IPS-11a (cell line): Measurements from ENCODE around the gene HYAL1.
"Not testable (repeated sequence)": the region's sequence is repeated elsewhere in the genome, so short reads cannot be mapped to it uniquely, and the experiment has no call there.

ENCODE experiments used
- H3K4me3 ChIP-seq: one replicate; pipeline ENCODE4 v1.5.1; 2013; ENCODE audit warnings: low read depth, low read length, control low read depth

HYAL1 gene

GRCh38 chr3:50319894-50320625 is 16.7 kb upstream of the HYAL1 start:
- peak overlapping the region; percentile 82 for H3K4me3 ChIP-seq

- no peak overlapping the region for H3K4me3 ChIP-seq
Observed at GRCh38 chr3:50319181-50319893, 16.0 kb upstream of the HYAL1 start.

GRCh38 chr3:50318615-50319014 is 15.2 kb upstream of the HYAL1 start:
- H3K4me3 ChIP-seq, result no peak overlapping the region

GRCh38 chr3:50318163-50318562 is 14.8 kb upstream of the HYAL1 start:
- no peak overlapping the region for H3K4me3 ChIP-seq

GRCh38 chr3:50317300-50317699 is 13.9 kb upstream of the HYAL1 start:
- no peak overlapping the region for H3K4me3 ChIP-seq

- H3K4me3 ChIP-seq, result no peak overlapping the region
Observed at GRCh38 chr3:50316657-50317242, 13.4 kb upstream of the HYAL1 start.

- no peak overlapping the region for H3K4me3 ChIP-seq
Observed at GRCh38 chr3:50314816-50315215, 11.4 kb upstream of the HYAL1 start.

GRCh38 chr3:50314342-50314741 is 11.0 kb upstream of the HYAL1 start:
- no peak overlapping the region for H3K4me3 ChIP-seq

GRCh38 chr3:50312041-50312440 is 8.7 kb upstream of the HYAL1 start:
- not testable (repeated sequence) for H3K4me3 ChIP-seq

GRCh38 chr3:50304601-50305000 is 1.2 kb upstream of the HYAL1 start:
- H3K4me3 ChIP-seq, result no peak overlapping the region

GRCh38 chr3:50302095-50303012 is 1.0 kb downstream of the HYAL1 start:
- no peak overlapping the region for H3K4me3 ChIP-seq

- H3K4me3 ChIP-seq, result no peak overlapping the region
Observed at GRCh38 chr3:50300681-50301254, 2.6 kb downstream of the HYAL1 start.

- H3K4me3 ChIP-seq, result peak overlapping the region; percentile 10
Observed at GRCh38 chr3:50299929-50300680, 3.3 kb downstream of the HYAL1 start.

GRCh38 chr3:50299638-50299928 is 3.8 kb downstream of the HYAL1 start:
- H3K4me3 ChIP-seq, result peak overlapping the region; percentile 10

GRCh38 chr3:50298836-50299637 is 4.3 kb downstream of the HYAL1 start, which contains the start of the genes HYAL3 and NAA80:
TSS of gene HYAL3 (minus strand) at chr3:50299405. CDS start at chr3:50295602, 3,803 bp downstream.
TSS of gene NAA80 (minus strand) at chr3:50299405. CDS start at chr3:50297463, 1,942 bp downstream.
- H3K4me3 ChIP-seq, result peak within 1 kb of the TSS; percentile 86

- peak overlapping the region; percentile 86 for H3K4me3 ChIP-seq
Observed at GRCh38 chr3:50297896-50298725, 5.3 kb downstream of the HYAL1 start.

- H3K4me3 ChIP-seq, result no peak overlapping the region
Observed at GRCh38 chr3:50297384-50297775, 6.0 kb downstream of the HYAL1 start.

- H3K4me3 ChIP-seq, result no peak overlapping the region
Observed at GRCh38 chr3:50296721-50297383, 6.5 kb downstream of the HYAL1 start.
